K562 (cell line): ENCODE results near the gene ZP3. TPM values are rescaled to one million over a fixed set of nuclear protein-coding genes. Genes with fewer than 3 reads are reported as not detected.

ENCODE experiments used
- CXXC5 ChIP-seq: fragments of 250-450 bp; sonication (Bioruptor Pico); IDR thresholded peaks from 2 replicates; pipeline ENCODE4 v1.8.0; 2022; ENCODE audit warnings: inconsistent platforms, mild to moderate bottlenecking, moderate library complexity
- FOS ChIP-seq: IDR thresholded peaks from 3 replicates; pipeline ENCODE4 v1.6.1; 2011; ENCODE audit not compliant: insufficient read length; ENCODE audit errors: extremely low read depth
- GABPA ChIP-seq: fragments of 200-800 bp; sonication (Bioruptor generic); conservative IDR thresholded peaks from 2 replicates; pipeline ENCODE4 v1.6.1; 2016; ENCODE audit warnings: low read depth, missing genetic modification characterization, missing compliant biosample characterization
- HDAC1 ChIP-seq, 2 experiments: fragments of 450-650 bp; IDR thresholded peaks; 2 replicates each; pipeline ENCODE4 v1.6.1; 2016 to 2017; ENCODE audit warnings: inconsistent platforms in 1 of 2, mild to moderate bottlenecking in 1 of 2, moderate library complexity in 1 of 2
- HDGF ChIP-seq: fragments of 450-650 bp; IDR thresholded peaks from 2 replicates; pipeline ENCODE4 v1.6.1; 2016
- HNRNPUL1 ChIP-seq: fragments of 200-400 bp; formaldehyde crosslinking; IDR thresholded peaks from 2 replicates; pipeline ENCODE4 v1.6.1; 2017; ENCODE audit warnings: low read length
- IRF2 ChIP-seq: sonication (generic); formaldehyde crosslinking; IDR thresholded peaks from 2 replicates; pipeline ENCODE4 v1.8.1; 2022; ENCODE audit warnings: mild to moderate bottlenecking, missing genetic modification reagents
- NONO ChIP-seq, 2 experiments: fragments of 200-400 bp in 1 of 2; fragments of 450-650 bp in 1 of 2; formaldehyde crosslinking in 1 of 2; IDR thresholded peaks; 2 replicates each; pipeline ENCODE4 v1.6.1; 2017; ENCODE audit warnings: low read depth in 2 of 2, mild to moderate bottlenecking in 2 of 2, moderate library complexity in 2 of 2, low read length in 1 of 2
- NR3C1 ChIP-seq: sonication (generic); formaldehyde crosslinking; IDR thresholded peaks from 2 replicates; pipeline ENCODE4 v1.8.1; 2022; ENCODE audit warnings: missing genetic modification reagents
- PHB2 ChIP-seq: fragments of 450-650 bp; IDR thresholded peaks from 2 replicates; pipeline ENCODE4 v1.6.1; 2017; ENCODE audit warnings: low read depth
- POLR2A ChIP-seq: fragments of 450-650 bp; conservative IDR thresholded peaks from 2 replicates; pipeline ENCODE4 v1.6.1; 2016
- POU5F1 ChIP-seq: fragments of 150-350 bp; IDR thresholded peaks from 2 replicates; pipeline ENCODE4 v1.6.1; 2014; ENCODE audit warnings: borderline replicate concordance, low read length, low read depth, mild to moderate bottlenecking; ENCODE audit not compliant: partially characterized antibody
- SRSF3 ChIP-seq: fragments of 200-400 bp; formaldehyde crosslinking; IDR thresholded peaks from 2 replicates; pipeline ENCODE4 v1.6.1; 2016; ENCODE audit warnings: mild to moderate bottlenecking, low read length, moderate library complexity; ENCODE audit not compliant: insufficient read depth
- ZBTB8A ChIP-seq: fragments of 450-650 bp; IDR thresholded peaks from 2 replicates; pipeline ENCODE4 v1.6.1; 2018; ENCODE audit warnings: mild to moderate bottlenecking, moderate library complexity; ENCODE audit not compliant: partially characterized antibody
- ZNF184 ChIP-seq: sonication (generic); formaldehyde crosslinking; IDR thresholded peaks from 2 replicates; pipeline ENCODE4 v1.5.0; 2020; ENCODE audit warnings: missing genetic modification reagents
- polyA plus RNA-seq, 8 experiments: library from polyadenylated mRNA; depleted of rRNA in 4 of 8; stranded (reverse) in 5 of 8; unstranded in 3 of 8; fragments of >200 nt; fragmentation: Nextera tagmentation in 2 of 8; fragmentation: Illumina TruSeq in 1 of 8; extraction: Ambion mirVana in 2 of 8; extraction: Trizol in 1 of 8; gene quantifications; 2 replicates each; pipeline versions ENCODE4 v1.2.1 to v1.2.3, GENCODE V29; 2011 to 2014; ENCODE audit warnings: inconsistent platforms in 1 of 8, missing spikeins in 1 of 8
- total RNA-seq, 7 experiments: library from RNA; depleted of rRNA in 6 of 7; stranded (reverse); fragments of >200 nt in 6 of 7; fragmentation: Illumina TruSeq in 2 of 7; extraction: Trizol in 2 of 7; gene quantifications; 2 replicates each; pipeline versions ENCODE4 v1.2.1 to v1.2.3, GENCODE V29; 2011 to 2021; ENCODE audit warnings: low replicate concordance in 1 of 7
- TF ChIP-seq, protein P1 (sequence below): sonication (generic); formaldehyde crosslinking; IDR thresholded peaks from 2 replicates; pipeline ENCODE4 v1.8.0; 2022; ENCODE audit warnings: mild to moderate bottlenecking, missing genetic modification reagents
- TF ChIP-seq, protein P2 (sequence below): sonication (generic); formaldehyde crosslinking; IDR thresholded peaks from 2 replicates; pipeline ENCODE4 v1.8.1; 2022; ENCODE audit warnings: missing genetic modification reagents

ZP3 gene
- total and polyA plus RNA-seq, 9 of the 15 experiments (the other 6 are each of a cell fraction or from before 2014, with no cell fraction given), result 1.4 to 3.8 (median 2.4) TPM

DNA sequence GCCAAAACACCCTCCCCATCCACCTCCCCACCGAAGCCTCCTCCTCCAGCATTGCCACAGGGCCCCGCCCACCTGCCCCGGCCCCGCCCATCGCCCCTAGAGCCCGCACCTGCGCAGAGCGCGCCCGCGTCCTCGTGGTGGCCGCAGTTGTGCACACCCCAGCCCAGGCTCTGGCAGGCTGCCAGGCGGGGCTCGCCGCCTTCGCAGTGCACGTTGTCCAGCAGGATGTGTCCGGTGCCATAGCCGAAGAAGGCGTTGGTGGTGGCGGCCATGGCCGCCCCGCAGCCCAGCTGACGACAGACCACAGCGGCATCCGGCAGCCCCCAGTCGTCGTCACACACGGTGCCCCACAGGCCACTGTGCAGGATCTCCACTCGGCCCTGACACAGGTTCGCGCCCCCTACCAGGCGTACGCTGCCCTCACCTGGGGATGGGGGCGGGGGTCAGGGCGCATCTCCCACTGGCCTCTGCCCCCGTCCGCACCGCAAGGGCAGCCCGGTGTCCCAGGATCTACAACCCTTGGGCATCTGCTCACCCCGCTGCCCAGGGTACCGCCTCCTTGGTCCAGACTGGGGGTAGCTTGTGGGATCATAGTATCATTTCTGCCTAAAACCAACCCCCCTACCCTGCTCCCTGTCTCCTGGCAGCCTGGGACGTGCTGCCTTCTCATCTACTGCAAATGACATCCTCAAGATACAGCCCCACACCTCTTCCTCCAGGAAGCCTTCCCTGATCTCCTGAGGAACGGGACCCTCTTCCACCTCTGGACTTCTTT is 27.2 kb upstream of the ZP3 start (continued):
- no peak for TF ChIP-seq ZNF184 (CRISPR knock-in tag)
- 0 out of 2 replicates have a peak, but pooled peaks have one; percentile 71 for TF ChIP-seq NR3C1 (CRISPR knock-in tag)
- TF ChIP-seq, protein P1, sequence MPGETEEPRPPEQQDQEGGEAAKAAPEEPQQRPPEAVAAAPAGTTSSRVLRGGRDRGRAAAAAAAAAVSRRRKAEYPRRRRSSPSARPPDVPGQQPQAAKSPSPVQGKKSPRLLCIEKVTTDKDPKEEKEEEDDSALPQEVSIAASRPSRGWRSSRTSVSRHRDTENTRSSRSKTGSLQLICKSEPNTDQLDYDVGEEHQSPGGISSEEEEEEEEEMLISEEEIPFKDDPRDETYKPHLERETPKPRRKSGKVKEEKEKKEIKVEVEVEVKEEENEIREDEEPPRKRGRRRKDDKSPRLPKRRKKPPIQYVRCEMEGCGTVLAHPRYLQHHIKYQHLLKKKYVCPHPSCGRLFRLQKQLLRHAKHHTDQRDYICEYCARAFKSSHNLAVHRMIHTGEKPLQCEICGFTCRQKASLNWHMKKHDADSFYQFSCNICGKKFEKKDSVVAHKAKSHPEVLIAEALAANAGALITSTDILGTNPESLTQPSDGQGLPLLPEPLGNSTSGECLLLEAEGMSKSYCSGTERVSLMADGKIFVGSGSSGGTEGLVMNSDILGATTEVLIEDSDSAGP (CRISPR knock-in tag), result peak; percentile 73; the same call in 1 of the 2 replicates
- no peak for TF ChIP-seq SRSF3
- no peak for TF ChIP-seq HNRNPUL1
- no peak for TF ChIP-seq ZBTB8A
- TF ChIP-seq HDGF, result peak; percentile 96
- no peak for TF ChIP-seq POU5F1
- no peak for TF ChIP-seq FOS
- no peak for TF ChIP-seq GABPA
- TF ChIP-seq PHB2, result no peak
- TF ChIP-seq POLR2A, result peak; percentile 84
- TF ChIP-seq, protein P2, sequence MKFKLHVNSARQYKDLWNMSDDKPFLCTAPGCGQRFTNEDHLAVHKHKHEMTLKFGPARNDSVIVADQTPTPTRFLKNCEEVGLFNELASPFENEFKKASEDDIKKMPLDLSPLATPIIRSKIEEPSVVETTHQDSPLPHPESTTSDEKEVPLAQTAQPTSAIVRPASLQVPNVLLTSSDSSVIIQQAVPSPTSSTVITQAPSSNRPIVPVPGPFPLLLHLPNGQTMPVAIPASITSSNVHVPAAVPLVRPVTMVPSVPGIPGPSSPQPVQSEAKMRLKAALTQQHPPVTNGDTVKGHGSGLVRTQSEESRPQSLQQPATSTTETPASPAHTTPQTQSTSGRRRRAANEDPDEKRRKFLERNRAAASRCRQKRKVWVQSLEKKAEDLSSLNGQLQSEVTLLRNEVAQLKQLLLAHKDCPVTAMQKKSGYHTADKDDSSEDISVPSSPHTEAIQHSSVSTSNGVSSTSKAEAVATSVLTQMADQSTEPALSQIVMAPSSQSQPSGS (CRISPR knock-in tag), result no peak
- TF ChIP-seq NONO (IDR thresholded peaks at IDR 0.05; ENCODE audit: low read depth in 2 of 2, low read length in 1 of 2), result 0 out of 4 replicates have a peak, but pooled peaks of 1 of the 2 experiments have one; percentile 39
- TF ChIP-seq IRF2 (CRISPR knock-in tag), result no peak
- TF ChIP-seq CXXC5 (CRISPR knock-in tag), result peak; percentile 90
- peak in 1 of 2 experiments; percentile 90; a peak in 2 of 4 replicates for TF ChIP-seq HDAC1 (IDR thresholded peaks at IDR 0.05)
